Kidney glomerular epithelial cell (primary cell): ENCODE data around the gene KCNN1.
"Not testable (repeated sequence)": the region's sequence is repeated elsewhere in the genome, so short reads cannot be mapped to it uniquely, and the experiment has no call there.

ENCODE experiments used
- DNase-seq: peaks from one replicate; lab custom pipeline; 2025; lab: John Stamatoyannopoulos, UW

KCNN1 gene

GRCh38 chr19:17966550-17967256 is at the start of gene KCNN1:
Gene KCNN1, plus strand, starts transcription at chr19:17967107. Its CDS starts 6,782 bp downstream, at chr19:17973889.
- DNase-seq: no peak

- not testable (repeated sequence) for DNase-seq
Observed at GRCh38 chr19:17918151-17918550, 48.8 kb upstream of the KCNN1 start.

- DNase-seq: not testable (repeated sequence)
Observed at GRCh38 chr19:17919122-17919521, 47.8 kb upstream of the KCNN1 start.

- DNase-seq: no peak
Observed at GRCh38 chr19:17920527-17920926, 46.4 kb upstream of the KCNN1 start.

GRCh38 chr19:17922138-17922537 is 44.8 kb upstream of the KCNN1 start:
- DNase-seq: no peak

- DNase-seq: no peak
Observed at GRCh38 chr19:17926044-17926443, 40.9 kb upstream of the KCNN1 start.

GRCh38 chr19:17929056-17929455 is 37.9 kb upstream of the KCNN1 start:
- no peak for DNase-seq

GRCh38 chr19:17931532-17932191 is 35.2 kb upstream of the KCNN1 start:
- DNase-seq: peak; percentile 32

GRCh38 chr19:17932485-17933338 is 34.2 kb upstream of the KCNN1 start, which contains the start of gene CCDC124:
Gene CCDC124, plus strand, starts transcription at chr19:17933015. Its CDS starts 3,406 bp downstream, at chr19:17936421.
- peak; percentile 82 for DNase-seq

- DNase-seq: peak; percentile 30
Observed at GRCh38 chr19:17933414-17934129, 33.3 kb upstream of the KCNN1 start.

GRCh38 chr19:17936379-17936778 is 30.5 kb upstream of the KCNN1 start:
- no peak for DNase-seq

GRCh38 chr19:17937371-17937900 is 29.5 kb upstream of the KCNN1 start:
- DNase-seq: no peak

- DNase-seq: peak; percentile 93
Observed at GRCh38 chr19:17938092-17938845, 28.6 kb upstream of the KCNN1 start.

- no peak for DNase-seq
Observed at GRCh38 chr19:17942181-17942580, 24.7 kb upstream of the KCNN1 start.

GRCh38 chr19:17942582-17943273 is 24.2 kb upstream of the KCNN1 start:
- DNase-seq: no peak

GRCh38 chr19:17943274-17944221 is 23.4 kb upstream of the KCNN1 start:
- DNase-seq: no peak

GRCh38 chr19:17944301-17944700 is 22.6 kb upstream of the KCNN1 start:
- peak; percentile 38 for DNase-seq

- DNase-seq: no peak
Observed at GRCh38 chr19:17946965-17947784, 19.7 kb upstream of the KCNN1 start.
